Kidney tubule cell (primary cell): ENCODE results near the gene ZSWIM5.
"Not testable (repeated sequence)": the region's sequence is repeated elsewhere in the genome, so short reads cannot be mapped to it uniquely, and the experiment has no call there.

Experiments
- DNase-seq: peaks from one replicate; pipeline ENCODE4 v3.0.0-alpha.2; 2018; ENCODE audit warnings: low spot score

Gene ZSWIM5

DNA sequence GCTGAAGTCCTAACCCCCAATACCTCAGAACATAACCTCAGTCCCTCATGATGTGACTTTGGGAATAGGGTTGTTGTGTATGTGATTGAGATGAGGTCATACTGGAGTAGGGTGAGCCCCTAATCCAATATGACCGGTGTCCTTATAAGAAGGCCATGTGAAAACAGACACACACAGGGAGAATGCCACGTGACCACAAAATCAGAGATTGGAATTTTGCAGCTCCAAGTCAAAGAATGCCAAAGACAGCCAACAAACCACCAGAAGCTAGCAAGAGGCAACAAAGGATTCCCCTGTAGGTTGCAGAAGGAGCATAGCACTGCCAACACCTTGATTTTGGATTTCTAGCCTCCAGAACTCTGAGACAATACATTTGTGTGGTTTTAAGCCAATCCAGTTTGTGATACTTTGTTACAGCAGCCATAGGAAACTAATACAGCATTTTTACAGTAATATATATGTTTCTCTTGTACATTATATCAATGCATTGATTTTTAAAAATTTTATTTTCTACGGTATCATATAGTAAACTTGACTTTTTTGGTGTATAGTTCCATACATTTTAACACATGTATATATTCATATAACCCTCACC, 5.4 kb downstream of the ZSWIM5 start:
- peak; percentile 58 for DNase-seq

DNA sequence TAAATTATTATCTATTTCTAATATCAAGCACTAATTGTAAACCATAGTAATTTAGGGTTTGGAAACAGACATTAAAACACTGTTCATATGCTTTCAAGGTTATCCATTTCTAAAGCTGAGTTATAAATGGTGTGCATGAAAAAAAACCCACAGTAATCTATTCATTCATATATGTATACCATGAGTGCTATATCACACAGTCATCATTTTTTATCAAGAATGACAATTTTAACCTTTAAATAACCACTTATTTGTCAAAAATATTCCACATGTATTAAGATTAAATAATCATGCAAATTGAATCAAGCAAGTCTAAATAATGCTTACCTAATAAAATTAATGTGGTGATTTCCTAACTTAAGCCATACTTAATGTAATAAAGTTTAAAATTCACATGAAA, 6.0 kb downstream of the ZSWIM5 start:
- DNase-seq = no peak

- DNase-seq = no peak
Observed at GRCh38 chr1:45198185-45198584, 8.2 kb downstream of the ZSWIM5 start.

DNA sequence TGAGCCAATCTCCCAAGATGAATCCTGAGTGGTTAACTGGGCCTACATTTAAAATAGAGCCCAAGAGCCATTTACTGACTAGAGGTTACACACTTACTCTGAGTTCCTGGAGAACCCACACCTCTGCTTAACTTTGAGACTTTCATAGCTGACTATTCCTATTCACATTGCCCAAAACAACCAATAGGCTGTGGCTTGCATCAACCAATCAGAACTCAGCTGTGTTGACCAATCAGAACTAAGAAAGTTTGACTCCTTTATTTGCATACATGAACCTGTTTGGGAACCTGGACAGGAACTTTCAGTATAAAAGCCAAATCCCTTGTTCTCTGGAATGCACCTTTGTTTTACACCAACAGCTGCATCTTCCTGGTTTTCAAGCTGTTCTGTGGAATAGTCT, 9.5 kb downstream of the ZSWIM5 start:
- no peak for DNase-seq

DNA sequence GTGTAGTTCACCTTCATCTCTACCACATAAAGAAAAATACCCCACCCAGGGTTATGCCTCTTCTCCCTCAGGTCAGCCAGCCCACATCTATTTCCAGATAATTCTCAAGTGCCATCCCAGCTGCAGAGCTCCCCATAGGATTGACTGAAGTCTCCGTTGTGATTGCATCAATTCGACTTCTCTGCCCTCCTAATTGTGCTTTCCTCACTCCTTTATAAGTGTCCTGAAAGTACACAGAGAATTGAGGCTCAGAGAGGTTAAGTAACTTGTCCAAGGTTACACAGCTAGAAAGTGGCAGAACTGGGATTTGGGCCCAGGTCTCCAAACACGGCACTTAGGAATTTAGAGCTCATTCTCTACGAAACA, 15.0 kb downstream of the ZSWIM5 start:
- no peak for DNase-seq

DNA sequence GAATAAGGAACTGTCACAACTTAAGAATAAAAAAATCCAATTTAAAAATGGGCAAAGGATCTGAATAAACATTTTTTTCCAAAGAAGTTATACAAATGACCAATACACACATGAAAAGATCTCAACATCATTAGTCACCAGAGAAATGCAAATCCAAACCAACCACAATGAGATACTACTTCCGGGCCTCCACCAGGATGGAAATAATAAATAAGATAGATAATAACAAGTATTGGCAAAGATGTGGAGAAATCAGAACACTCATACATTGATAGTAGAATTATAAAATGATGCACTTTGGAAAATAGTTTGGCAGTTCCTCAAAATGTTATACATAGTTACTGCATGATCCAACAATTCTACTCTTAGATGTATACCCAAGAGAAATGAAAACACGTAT, 18.7 kb downstream of the ZSWIM5 start:
- no peak for DNase-seq

- not testable (repeated sequence) for DNase-seq
Observed at GRCh38 chr1:45179918-45180519, 26.4 kb downstream of the ZSWIM5 start.

DNA sequence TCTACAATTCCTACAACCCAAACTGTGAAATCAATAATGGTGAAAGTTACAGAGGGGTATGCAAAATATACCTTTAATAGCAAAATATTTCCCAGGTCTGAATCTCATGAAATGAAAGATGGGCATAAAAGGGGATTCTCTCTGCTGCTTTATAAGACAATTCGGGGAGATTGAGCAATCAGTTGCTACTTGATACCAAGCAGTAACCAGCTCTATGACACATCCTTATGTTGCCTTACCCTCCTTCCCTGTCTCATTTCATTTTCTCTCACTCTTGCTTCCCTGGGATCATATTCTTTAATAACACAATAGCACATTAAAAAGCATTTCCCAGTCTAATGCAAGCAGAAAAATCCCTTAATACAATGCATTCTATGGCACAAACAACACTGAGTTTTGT, 29.0 kb downstream of the ZSWIM5 start:
- DNase-seq = no peak

DNA sequence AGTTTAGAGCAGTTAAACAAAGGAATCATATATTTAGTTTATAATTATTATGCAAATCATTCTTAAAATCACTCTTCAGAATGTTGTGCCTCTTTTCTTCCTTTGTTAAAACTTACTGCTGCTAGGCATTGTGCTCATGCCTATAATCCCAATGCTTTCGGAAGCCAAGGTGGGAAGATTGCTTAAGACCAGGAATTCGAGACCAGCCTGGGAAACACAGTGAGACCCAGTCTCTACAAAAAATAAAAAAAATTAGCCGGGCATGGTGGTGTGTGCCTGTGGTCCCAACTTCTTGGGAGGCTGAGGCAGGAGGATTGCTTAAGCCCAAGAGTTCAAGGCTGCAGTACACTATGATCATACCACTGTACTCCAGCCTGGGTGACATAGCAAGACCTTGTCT, 33.6 kb downstream of the ZSWIM5 start:
- DNase-seq = no peak

GRCh38 chr1:45172005-45172404, 34.4 kb downstream of the ZSWIM5 start:
- DNase-seq = no peak

- DNase-seq = no peak
Observed at GRCh38 chr1:45171575-45171974, 34.8 kb downstream of the ZSWIM5 start.

DNA sequence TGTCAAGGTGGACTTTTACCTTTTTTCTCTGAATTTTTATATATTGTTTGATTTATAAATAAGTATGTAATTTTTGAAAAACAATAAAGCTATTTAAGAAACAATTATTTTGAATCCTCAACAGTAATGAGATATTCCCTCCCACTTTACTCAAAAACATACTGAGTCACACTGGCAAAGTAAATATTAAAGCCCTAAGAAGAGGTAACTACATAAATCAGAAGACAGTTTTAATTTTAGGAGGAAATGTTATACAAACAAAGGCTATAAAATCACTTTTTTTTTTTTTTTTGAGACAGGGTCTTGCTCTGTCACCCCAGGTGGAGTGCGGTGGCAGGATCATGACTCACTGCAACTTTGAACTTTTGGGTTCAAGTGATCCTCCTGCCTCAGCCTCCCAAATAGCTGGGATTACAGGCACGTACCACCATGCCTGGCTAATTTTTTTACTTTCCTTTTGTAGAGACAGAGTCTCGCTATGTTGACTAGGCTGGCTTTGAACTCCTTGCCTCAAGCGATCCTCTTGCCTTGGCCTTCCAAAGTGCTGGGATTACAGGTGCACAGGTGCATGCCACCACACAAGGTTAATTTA, 36.2 kb downstream of the ZSWIM5 start:
- DNase-seq = no peak

DNA sequence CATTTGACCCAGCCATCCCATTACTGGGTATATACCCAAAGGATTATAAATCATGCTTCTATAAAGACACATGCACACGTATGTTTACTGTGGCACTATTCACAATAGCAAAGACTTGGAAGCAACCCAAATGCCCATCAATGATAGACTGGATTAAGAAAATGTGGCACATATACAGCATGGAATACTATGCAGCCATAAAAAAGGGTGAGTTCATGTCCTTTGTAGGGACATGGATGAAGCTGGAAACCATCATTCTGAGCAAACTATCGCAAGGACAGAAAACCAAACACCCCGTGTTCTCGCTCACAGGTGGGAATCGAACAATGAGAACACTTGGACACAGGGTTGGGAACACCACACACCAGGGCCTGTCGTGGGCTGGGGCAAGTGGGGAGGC, 38.5 kb downstream of the ZSWIM5 start:
- DNase-seq = not testable (repeated sequence)

DNA sequence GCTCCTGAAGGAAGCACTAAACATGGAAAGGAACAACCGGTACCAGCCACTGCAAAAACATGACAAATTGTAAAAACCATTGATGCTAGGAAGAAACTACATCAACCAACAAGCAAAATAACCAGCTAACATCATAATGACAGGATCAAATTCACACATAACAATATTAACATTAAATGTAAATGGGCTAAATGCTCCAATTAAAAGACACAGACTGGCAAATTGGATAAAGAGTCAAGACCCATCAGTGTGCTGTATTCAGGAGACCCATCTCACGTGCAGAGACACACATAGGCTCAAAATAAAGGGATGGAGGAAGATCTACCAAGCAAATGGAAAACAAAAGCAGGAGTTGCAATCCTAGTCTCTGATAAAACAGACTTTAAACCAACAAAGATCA, 42.1 kb downstream of the ZSWIM5 start:
- not testable (repeated sequence) for DNase-seq

DNA sequence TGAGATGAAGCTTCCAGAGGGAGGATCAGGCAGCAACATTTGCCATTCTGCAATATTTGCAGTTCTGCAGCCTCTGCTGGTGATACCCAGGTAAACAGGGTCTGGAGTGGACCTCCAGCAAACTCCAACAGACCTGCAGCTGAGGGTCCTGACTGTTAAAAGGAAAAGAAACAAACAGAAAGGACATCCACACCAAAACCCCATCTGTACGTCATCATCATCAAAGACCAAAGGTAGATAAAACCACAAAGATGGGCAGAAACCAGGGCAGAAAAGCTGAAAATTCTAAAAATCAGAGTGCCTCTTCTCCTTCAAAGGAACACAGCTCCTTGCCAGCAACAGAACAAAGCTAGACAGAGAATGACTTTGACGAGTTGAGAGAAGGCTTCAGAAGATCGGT, 43.3 kb downstream of the ZSWIM5 start:
- DNase-seq = not testable (repeated sequence)

DNA sequence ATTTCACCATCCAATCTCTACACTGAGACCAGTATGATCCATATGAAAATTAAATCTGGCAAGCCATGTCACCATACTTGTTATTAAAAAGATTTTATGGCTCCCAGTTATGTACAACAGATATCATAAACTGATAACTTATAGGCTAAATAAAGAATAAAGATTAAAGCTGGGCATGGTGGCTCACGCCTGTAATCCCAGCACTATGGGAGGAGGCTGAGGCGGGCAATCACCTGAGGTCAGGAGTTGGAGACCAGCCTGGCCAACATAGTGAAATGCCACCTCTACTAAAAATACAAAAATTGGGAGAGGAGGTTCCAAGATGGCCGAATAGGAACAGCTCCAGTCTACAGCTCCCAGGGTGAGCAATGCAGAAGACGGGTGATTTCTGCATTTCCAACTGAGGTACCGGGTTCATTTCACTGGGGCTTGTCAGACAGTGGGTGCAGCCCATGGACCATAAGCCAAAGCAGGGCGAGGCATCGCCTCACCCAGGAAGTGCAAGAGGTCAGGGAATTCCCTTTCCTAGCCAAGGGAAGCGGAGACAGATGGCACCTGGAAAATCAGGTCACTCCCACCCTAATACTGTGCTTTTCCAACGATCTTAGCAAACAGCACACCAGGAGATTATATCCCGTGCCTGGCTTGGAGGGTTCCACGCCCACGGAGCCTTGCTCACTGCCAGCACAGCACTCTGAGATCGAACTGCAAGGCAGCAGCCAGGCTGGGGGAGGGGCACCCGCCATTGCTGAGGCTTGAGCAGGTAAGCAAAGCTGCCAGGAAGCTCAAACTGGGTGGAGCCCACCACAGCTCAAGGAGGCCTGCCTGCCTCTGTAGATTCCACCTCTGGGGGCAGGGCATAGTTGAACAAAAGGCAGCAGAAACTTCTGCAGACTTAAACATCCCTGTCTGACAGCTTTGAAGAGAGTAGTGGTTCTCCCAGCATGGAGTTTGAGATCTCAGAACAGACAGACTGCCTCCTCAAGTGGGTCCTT, 44.1 kb downstream of the ZSWIM5 start:
- not testable (repeated sequence) for DNase-seq

DNA sequence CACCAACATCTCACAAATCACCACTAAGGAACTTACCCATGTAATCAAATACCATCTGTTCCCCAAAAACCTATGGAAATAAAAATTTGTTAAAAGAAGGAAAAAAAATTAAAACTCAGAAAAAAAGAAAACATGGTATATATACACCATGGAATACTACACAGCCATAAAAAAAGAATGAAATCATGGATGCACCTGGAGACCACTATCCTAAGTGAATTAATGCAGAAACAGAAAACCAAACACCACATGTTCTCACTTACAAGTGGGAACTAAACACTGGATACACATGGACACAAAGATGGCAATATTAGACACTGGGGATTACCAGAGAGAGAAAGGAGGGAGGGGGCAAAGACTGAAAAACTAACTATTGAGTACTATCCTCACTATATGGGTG, 50.4 kb downstream of the ZSWIM5 start:
- DNase-seq = no peak

DNA sequence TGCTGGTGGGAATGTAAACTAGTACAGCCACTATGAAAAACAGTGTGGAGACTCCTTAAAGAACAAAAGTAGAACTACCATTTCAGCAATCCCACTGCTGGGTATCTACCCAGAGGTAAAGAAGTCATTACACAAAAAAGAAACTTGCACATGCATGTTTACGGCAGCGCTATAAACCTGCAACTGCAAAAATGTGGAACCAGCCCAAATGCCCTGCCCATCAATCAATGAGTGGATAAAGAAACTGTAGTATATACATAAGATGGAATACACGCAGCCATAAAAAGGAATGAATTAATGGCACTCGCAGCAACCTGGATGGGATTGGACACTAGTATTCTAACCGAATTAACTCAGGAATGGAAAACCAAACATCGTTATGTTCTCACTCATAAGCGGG, 51.0 kb downstream of the ZSWIM5 start:
- no peak for DNase-seq

GRCh38 chr1:45152126-45152525, 54.3 kb downstream of the ZSWIM5 start:
- no peak for DNase-seq

- DNase-seq = no peak
Observed at GRCh38 chr1:45148209-45148825, 58.1 kb downstream of the ZSWIM5 start.

DNA sequence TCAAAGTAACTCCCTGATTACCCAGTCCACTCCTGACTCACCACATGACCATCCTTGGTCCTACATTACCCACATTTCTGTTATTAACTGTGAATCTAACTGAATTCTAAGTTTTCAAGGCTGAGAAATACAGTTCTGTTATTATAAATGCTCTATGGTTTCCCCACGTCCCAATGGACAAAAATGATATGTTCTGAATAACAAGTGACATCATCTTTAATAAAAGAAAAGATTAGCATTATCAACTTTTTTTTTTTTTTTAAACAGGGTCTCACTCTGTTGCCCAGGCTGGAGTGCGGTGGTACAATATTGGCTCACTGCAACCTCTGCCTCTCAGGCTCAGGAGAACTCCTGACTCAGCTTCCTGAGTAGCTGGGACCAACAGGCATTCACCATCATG, 59.6 kb downstream of the ZSWIM5 start:
- DNase-seq = no peak
